Measurements from ENCODE around the gene ACTR3C. TPM values are rescaled to one million over a fixed set of nuclear protein-coding genes. Genes with fewer than 3 reads are reported as not detected.

Gene ACTR3C
- total and polyA plus RNA-seq, 2 of the 13 experiments (the other 11 are each of a cell fraction or from before 2014, with no cell fraction given), result 3.8 to 7.5 TPM

DNA sequence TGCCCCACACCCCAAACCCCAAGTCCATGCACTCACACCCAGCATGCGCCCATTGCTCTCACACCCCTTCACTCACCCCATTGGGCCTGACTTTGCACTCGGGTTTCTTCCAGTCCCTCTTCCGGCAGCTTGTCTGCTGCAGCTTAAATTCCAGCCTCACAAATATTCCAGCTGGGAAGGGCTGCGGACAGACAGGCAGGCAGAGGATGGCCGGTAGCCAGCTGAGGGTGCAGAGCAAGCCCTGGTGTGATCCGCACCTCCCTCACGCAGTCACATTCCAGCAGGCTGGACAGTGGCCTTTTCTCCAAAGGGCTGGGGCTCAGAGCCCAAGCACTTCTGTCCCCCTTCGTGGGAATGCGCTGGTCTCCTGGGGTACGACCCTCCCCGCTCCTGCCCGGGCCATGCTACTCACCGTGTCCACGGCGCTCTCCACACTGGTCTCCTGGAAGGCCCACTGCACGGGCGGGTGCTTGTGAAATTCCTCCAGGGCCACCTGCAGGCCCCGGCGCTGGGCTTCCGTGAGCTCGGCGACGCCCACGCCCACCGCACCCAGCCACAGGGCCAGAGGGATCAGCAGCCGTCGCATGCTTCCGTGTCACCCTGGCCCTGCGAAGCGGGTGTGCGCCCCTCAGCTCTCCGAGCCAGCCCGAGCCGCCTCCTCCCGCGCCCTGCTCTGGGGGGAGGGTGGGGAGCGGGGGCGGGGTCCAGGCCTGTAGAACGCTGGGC lies 16.8 kb upstream of the ACTR3C start (continued):
- no peak for TF ChIP-seq ZBTB46 (CRISPR knock-in tag; IDR thresholded peaks at IDR 0.05; ENCODE audit: borderline replicate concordance)
- TF ChIP-seq ZMYM4 (CRISPR knock-in tag; IDR thresholded peaks at IDR 0.05), result 0 out of 2 replicates have a peak, but pooled peaks have one; percentile 5
- TF ChIP-seq, protein P1, sequence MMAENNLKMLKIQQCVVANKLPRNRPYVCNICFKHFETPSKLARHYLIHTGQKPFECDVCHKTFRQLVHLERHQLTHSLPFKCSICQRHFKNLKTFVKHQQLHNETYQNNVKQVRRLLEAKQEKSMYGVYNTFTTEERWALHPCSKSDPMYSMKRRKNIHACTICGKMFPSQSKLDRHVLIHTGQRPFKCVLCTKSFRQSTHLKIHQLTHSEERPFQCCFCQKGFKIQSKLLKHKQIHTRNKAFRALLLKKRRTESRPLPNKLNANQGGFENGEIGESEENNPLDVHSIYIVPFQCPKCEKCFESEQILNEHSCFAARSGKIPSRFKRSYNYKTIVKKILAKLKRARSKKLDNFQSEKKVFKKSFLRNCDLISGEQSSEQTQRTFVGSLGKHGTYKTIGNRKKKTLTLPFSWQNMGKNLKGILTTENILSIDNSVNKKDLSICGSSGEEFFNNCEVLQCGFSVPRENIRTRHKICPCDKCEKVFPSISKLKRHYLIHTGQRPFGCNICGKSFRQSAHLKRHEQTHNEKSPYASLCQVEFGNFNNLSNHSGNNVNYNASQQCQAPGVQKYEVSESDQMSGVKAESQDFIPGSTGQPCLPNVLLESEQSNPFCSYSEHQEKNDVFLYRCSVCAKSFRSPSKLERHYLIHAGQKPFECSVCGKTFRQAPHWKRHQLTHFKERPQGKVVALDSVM (CRISPR knock-in tag; IDR thresholded peaks at IDR 0.05), result no peak
- no peak for TF ChIP-seq MED8 (CRISPR knock-in tag; IDR thresholded peaks at IDR 0.05; ENCODE audit: insufficient replicate concordance)
- TF ChIP-seq CHD4 (IDR thresholded peaks at IDR 0.05; ENCODE audit: borderline replicate concordance, low read length), result no peak
- no peak for TF ChIP-seq RFX1 (IDR thresholded peaks at IDR 0.05)
- TF ChIP-seq SIX1 (CRISPR knock-in tag; IDR thresholded peaks at IDR 0.05; ENCODE audit: borderline replicate concordance), result no peak
- TF ChIP-seq ZNF558 (CRISPR knock-in tag; IDR thresholded peaks at IDR 0.05; ENCODE audit: borderline replicate concordance), result no peak
- no peak for TF ChIP-seq EP300 (IDR thresholded peaks at IDR 0.05; ENCODE audit: low read depth in 2 of 2, low read length in 2 of 2)
- no peak for TF ChIP-seq EP300 (CRISPR knock-in tag; IDR thresholded peaks at IDR 0.05; ENCODE audit: borderline replicate concordance)
- TF ChIP-seq EHMT2 (IDR thresholded peaks at IDR 0.05; ENCODE audit: borderline replicate concordance, low read depth, low read length), result no peak
- TF ChIP-seq, protein P2, sequence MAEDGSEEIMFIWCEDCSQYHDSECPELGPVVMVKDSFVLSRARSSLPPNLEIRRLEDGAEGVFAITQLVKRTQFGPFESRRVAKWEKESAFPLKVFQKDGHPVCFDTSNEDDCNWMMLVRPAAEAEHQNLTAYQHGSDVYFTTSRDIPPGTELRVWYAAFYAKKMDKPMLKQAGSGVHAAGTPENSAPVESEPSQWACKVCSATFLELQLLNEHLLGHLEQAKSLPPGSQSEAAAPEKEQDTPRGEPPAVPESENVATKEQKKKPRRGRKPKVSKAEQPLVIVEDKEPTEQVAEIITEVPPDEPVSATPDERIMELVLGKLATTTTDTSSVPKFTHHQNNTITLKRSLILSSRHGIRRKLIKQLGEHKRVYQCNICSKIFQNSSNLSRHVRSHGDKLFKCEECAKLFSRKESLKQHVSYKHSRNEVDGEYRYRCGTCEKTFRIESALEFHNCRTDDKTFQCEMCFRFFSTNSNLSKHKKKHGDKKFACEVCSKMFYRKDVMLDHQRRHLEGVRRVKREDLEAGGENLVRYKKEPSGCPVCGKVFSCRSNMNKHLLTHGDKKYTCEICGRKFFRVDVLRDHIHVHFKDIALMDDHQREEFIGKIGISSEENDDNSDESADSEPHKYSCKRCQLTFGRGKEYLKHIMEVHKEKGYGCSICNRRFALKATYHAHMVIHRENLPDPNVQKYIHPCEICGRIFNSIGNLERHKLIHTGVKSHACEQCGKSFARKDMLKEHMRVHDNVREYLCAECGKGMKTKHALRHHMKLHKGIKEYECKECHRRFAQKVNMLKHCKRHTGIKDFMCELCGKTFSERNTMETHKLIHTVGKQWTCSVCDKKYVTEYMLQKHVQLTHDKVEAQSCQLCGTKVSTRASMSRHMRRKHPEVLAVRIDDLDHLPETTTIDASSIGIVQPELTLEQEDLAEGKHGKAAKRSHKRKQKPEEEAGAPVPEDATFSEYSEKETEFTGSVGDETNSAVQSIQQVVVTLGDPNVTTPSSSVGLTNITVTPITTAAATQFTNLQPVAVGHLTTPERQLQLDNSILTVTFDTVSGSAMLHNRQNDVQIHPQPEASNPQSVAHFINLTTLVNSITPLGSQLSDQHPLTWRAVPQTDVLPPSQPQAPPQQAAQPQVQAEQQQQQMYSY (CRISPR knock-in tag; IDR thresholded peaks at IDR 0.05), result no peak
- TF ChIP-seq CBX1 (IDR thresholded peaks at IDR 0.05; ENCODE audit: low read depth), result no peak
- TF ChIP-seq ZNF431 (CRISPR knock-in tag; IDR thresholded peaks at IDR 0.05; ENCODE audit: borderline replicate concordance, low read depth), result no peak; the same call in 1 of the 2 replicates
- TF ChIP-seq ZNF629 (CRISPR knock-in tag; conservative IDR thresholded peaks at IDR 0.05), result peak; percentile 86
- peak; percentile 34; the same call in 1 of the 2 replicates for TF ChIP-seq ELF3 (CRISPR knock-in tag; IDR thresholded peaks at IDR 0.05)
- TF ChIP-seq ZNF747 (CRISPR knock-in tag; IDR thresholded peaks at IDR 0.05; ENCODE audit: borderline replicate concordance), result peak; percentile 72; the same call in 1 of the 2 replicates
- no peak for TF ChIP-seq ZSCAN5A (CRISPR knock-in tag; IDR thresholded peaks at IDR 0.05; ENCODE audit: borderline replicate concordance)

All from HepG2 (cell line).